Activated T-cell treated with anti-CD3 and anti-CD28 coated beads, Interleukin-2, amount 50 U/mL, for 72 hours (primary cell): ENCODE data around the gene WAPL. TPM values are rescaled to one million over a fixed set of nuclear protein-coding genes. Genes with fewer than 3 reads are reported as not detected.
"Not testable (repeated sequence)": the region's sequence is repeated elsewhere in the genome, so short reads cannot be mapped to it uniquely, and the experiment has no call there.

Source experiments
- ATAC-seq, 2 donors: fragments of 150-1000 bp; cut with Tn5 transposase; replicated peaks in 1 of 2; 2 replicates each; pipeline ENCODE4 v1.10.0; 2021; ENCODE audit warnings: moderate library complexity in 2 of 2, mild to moderate bottlenecking in 1 of 2
- DNase-seq, 2 donors: peaks; one replicate each; pipeline ENCODE4 v3.0.0; 2021 to 2022; ENCODE audit warnings: mixed read lengths in 1 of 2
- H3K27ac Mint-ChIP-seq: one replicate; pipeline ENCODE4 v1.8.0; 2022; ENCODE audit warnings: mild to moderate bottlenecking, moderate library complexity, mixed read lengths
- H3K27me3 Mint-ChIP-seq: one replicate; pipeline ENCODE4 v1.8.0; 2022; ENCODE audit warnings: low read depth, mixed read lengths
- H3K36me3 Mint-ChIP-seq, 2 donors: one replicate each; pipeline ENCODE4 v1.8.0; 2022; ENCODE audit warnings: mixed read lengths in 2 of 2, mild to moderate bottlenecking in 1 of 2; ENCODE audit not compliant: insufficient read depth in 2 of 2
- H3K4me1 Mint-ChIP-seq: one replicate; pipeline ENCODE4 v1.8.0; 2022; ENCODE audit warnings: low read depth, mixed read lengths
- H3K4me3 Mint-ChIP-seq, 2 donors: one replicate each; pipeline ENCODE4 v1.8.0; 2022; ENCODE audit warnings: mild to moderate bottlenecking in 2 of 2, mixed read lengths in 2 of 2, moderate library complexity in 2 of 2
- H3K9me3 Mint-ChIP-seq, 2 donors: one replicate each; pipeline ENCODE4 v1.8.0; 2022; ENCODE audit warnings: mixed read lengths in 2 of 2
- total RNA-seq, 2 donors: library from RNA; stranded (reverse); gene quantifications; one replicate each; pipeline ENCODE4 v1.2.3, GENCODE V29; 2022

Gene WAPL
- total RNA-seq, 2 donors from 2014 or later: 53.6 to 57.6 TPM

- H3K4me3 Mint-ChIP-seq, H3K9me3 Mint-ChIP-seq, ATAC-seq, H3K36me3 Mint-ChIP-seq, DNase-seq, H3K27ac Mint-ChIP-seq, H3K27me3 Mint-ChIP-seq: not testable (repeated sequence)
- H3K4me1 Mint-ChIP-seq: peaks cover 18% of the 10 kb centered on the region
Observed at GRCh38 chr10:86538040-86538439, 16.4 kb upstream of the WAPL start.

- peaks cover 0 to 2% of the 10 kb centered on the region in 2 donors for H3K9me3 Mint-ChIP-seq
- peak; percentile 71 to 81 for ATAC-seq
Observed at GRCh38 chr10:86536294-86536861, 14.8 kb upstream of the WAPL start.

GRCh38 chr10:86535132-86535882 lies 13.7 kb upstream of the WAPL start:
- peaks cover 0 to 2% of the 10 kb centered on the region in 2 donors for H3K9me3 Mint-ChIP-seq
- peak overlapping the region; percentile 63 for H3K4me3 Mint-ChIP-seq
- ATAC-seq (peak in 1 of 2 donors; percentile 76), DNase-seq (peak; percentile 16 to 38)
- peaks cover 18% of the 10 kb centered on the region for H3K4me1 Mint-ChIP-seq
- H3K27me3 Mint-ChIP-seq: no peaks in the 10 kb centered on the region
- H3K27ac Mint-ChIP-seq: no peak overlapping the region
- H3K36me3 Mint-ChIP-seq: peaks cover 0 to 2% of the 10 kb centered on the region in 2 donors

More at GRCh38 chr10:86536294-86536861, 14.8 kb upstream of the WAPL start:
- no peak overlapping the region for H3K27ac Mint-ChIP-seq
- no peaks in the 10 kb centered on the region for H3K27me3 Mint-ChIP-seq
- peaks cover 18% of the 10 kb centered on the region for H3K4me1 Mint-ChIP-seq
- peaks cover 0 to 2% of the 10 kb centered on the region in 2 donors for H3K36me3 Mint-ChIP-seq
- H3K4me3 Mint-ChIP-seq: peak overlapping the region; percentile 78 to 79
- DNase-seq: peak; percentile 46 to 52

DNA sequence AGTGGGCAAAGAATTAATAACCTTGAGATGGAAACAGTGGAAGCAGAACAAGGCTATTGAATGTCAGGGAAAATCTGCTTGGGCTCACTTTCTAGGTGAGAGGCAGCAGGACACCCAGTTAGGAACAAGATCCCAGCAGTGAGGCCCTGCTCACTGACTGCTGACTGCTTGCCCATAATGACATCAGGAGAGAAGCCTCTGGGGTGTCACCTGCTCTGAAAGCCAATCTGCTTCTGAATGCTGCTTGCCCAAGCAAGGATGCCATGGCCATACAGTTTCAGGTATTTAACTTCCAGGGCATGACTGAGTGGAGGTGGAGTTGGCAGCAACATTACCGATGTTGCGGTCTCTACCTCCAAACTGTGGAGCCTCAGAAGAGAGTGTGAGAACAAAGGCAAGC lies 11.7 kb upstream of the WAPL start:
- H3K36me3 Mint-ChIP-seq: no peaks in the 10 kb centered on the region
- no peak overlapping the region for H3K27ac Mint-ChIP-seq
- no peaks in the 10 kb centered on the region for H3K27me3 Mint-ChIP-seq
- peaks cover 0 to under 1% of the 10 kb centered on the region in 2 donors for H3K9me3 Mint-ChIP-seq
- no peak for ATAC-seq
- peaks cover 8% of the 10 kb centered on the region for H3K4me1 Mint-ChIP-seq
- no peak overlapping the region for H3K4me3 Mint-ChIP-seq
- no peak for DNase-seq

GRCh38 chr10:86528736-86529135 lies 7.1 kb upstream of the WAPL start:
- H3K27me3 Mint-ChIP-seq, H3K9me3 Mint-ChIP-seq, H3K36me3 Mint-ChIP-seq, DNase-seq, H3K4me3 Mint-ChIP-seq, ATAC-seq, H3K27ac Mint-ChIP-seq, H3K4me1 Mint-ChIP-seq: not testable (repeated sequence)

GRCh38 chr10:86526606-86527005 lies 5.0 kb upstream of the WAPL start:
- ATAC-seq: no peak
- no peak overlapping the region for H3K4me3 Mint-ChIP-seq
- H3K27ac Mint-ChIP-seq: no peak overlapping the region
- no peaks in the 10 kb centered on the region for H3K9me3 Mint-ChIP-seq
- H3K27me3 Mint-ChIP-seq: no peaks in the 10 kb centered on the region
- H3K36me3 Mint-ChIP-seq: peaks cover 0 to under 1% of the 10 kb centered on the region in 2 donors
- DNase-seq: no peak
- peaks cover 26% of the 10 kb centered on the region for H3K4me1 Mint-ChIP-seq

- H3K36me3 Mint-ChIP-seq, H3K27me3 Mint-ChIP-seq, ATAC-seq, H3K4me3 Mint-ChIP-seq, H3K9me3 Mint-ChIP-seq, H3K27ac Mint-ChIP-seq, DNase-seq: not testable (repeated sequence)
- H3K4me1 Mint-ChIP-seq: peaks cover 29% of the 10 kb centered on the region
Observed at GRCh38 chr10:86525713-86526112, 4.1 kb upstream of the WAPL start.

- no peaks in the 10 kb centered on the region for H3K27me3 Mint-ChIP-seq
- peak overlapping the region; percentile 4 for H3K27ac Mint-ChIP-seq
- peaks cover 4 to 5% of the 10 kb centered on the region in 2 donors for H3K36me3 Mint-ChIP-seq
- peaks cover 38% of the 10 kb centered on the region for H3K4me1 Mint-ChIP-seq
- peak overlapping the region; percentile 2 to 6 for H3K4me3 Mint-ChIP-seq
- no peak for DNase-seq
- H3K9me3 Mint-ChIP-seq: no peaks in the 10 kb centered on the region
- ATAC-seq: no peak
Observed at GRCh38 chr10:86524225-86524962, 2.8 kb upstream of the WAPL start.

DNA sequence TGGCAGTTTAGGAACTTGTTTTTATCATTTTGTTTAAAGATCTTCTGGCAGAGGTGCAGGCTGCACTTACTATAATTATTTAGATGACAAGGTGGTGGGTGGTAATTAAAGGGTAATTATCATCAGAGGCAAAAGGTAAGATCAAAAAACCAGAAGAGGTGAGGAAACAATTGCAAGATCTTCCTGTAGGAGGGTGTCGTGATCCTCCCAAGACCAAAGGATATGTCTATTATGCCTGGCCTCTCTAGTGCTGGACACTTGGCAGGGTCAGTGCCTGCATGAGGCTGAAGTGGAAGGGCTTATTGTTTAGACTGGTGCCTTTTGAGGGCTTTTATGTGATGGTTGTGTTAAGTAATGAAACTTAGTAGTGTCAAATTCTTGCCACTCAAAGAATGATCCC lies 1.8 kb upstream of the WAPL start:
- H3K4me3 Mint-ChIP-seq: peak overlapping the region; percentile 91 to 94
- peak overlapping the region; percentile 29 for H3K27ac Mint-ChIP-seq
- peaks cover 46% of the 10 kb centered on the region for H3K4me1 Mint-ChIP-seq
- H3K27me3 Mint-ChIP-seq: no peaks in the 10 kb centered on the region
- ATAC-seq (no peak), DNase-seq (no peak)
- no peaks in the 10 kb centered on the region for H3K9me3 Mint-ChIP-seq
- H3K36me3 Mint-ChIP-seq: peaks cover 4 to 6% of the 10 kb centered on the region in 2 donors

- Mint-ChIP-seq H3K4me3 (peak overlapping the region; percentile 91 to 94), H3K9me3 (no peaks in the 10 kb centered on the region), H3K4me1 (peaks cover 55% of the 10 kb centered on the region), H3K36me3 (peaks cover 5 to 12% of the 10 kb centered on the region in 2 donors), H3K27me3 (no peaks in the 10 kb centered on the region), H3K27ac (peak overlapping the region; percentile 98)
- DNase-seq (no peak), ATAC-seq (no peak)
Observed at GRCh38 chr10:86522510-86522855, 891 bp upstream of the WAPL start.

DNA sequence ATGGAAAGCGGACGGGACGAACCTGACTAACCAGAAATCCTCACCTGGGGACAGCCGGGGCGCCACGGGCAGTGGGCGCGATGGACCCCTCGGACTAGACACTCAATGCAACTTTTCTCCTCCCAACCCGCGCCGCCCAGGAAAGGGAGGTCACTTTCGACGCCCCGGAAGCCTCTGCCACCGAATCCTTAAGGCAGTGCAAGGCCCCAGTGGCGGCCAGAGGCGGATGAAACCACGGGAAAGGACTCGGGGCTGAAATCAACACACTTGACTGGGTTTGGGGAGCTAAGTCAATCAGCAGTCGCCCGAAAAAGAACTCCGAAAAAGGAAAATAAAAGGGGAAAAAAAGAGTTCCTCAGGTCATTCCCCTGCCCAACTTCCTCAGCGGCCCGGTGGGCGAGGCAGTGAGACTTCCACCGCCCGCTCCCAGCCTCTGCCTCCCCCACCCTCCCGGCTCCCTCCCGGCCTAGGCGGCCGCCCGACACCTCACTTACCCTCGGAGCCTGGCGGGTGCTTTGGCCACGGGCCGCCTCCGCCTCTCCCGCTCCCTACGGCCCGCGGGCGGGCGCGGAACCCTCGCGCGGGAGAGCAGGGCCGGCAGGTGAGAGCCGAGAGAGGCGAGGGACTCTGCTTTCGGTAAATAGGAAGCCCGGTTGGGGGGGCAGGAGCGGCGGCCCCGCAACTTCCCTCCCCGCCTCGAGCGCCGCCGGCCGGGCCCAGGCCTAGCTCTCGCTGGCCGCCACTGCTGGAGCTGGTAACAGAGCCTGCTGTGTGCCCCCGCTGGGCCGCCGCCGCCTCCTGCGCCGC lies 518 bp downstream of the WAPL start:
- Mint-ChIP-seq H3K27me3 (no peaks in the 10 kb centered on the region), H3K27ac (peak overlapping the region; percentile 96), H3K4me1 (peaks cover 69% of the 10 kb centered on the region), H3K4me3 (peak overlapping the region; percentile 91 to 94), H3K9me3 (no peaks in the 10 kb centered on the region), H3K36me3 (peaks cover 10 to 22% of the 10 kb centered on the region in 2 donors)
- peak in 1 of 2 donors; percentile 18 for ATAC-seq
- DNase-seq: peak; percentile 58 to 70

- no peak overlapping the region for H3K27ac Mint-ChIP-seq
Observed at GRCh38 chr10:86518781-86519180, 2.8 kb downstream of the WAPL start.

More at GRCh38 chr10:86518781-86519180, 2.8 kb downstream of the WAPL start:
- Mint-ChIP-seq H3K36me3 (peaks cover 13 to 24% of the 10 kb centered on the region in 2 donors), H3K4me3 (peak overlapping the region; percentile 85 to 94), H3K27me3 (no peaks in the 10 kb centered on the region), H3K4me1 (peaks cover 78% of the 10 kb centered on the region), H3K9me3 (no peaks in the 10 kb centered on the region)
- ATAC-seq: no peak
- DNase-seq: no peak
